ENCODE data around the gene GOPC. TPM values are rescaled to one million over a fixed set of nuclear protein-coding genes. Genes with fewer than 3 reads are reported as not detected.

Gene GOPC
- total RNA-seq, 1 donor from 2014 or later, result 45.8 TPM

- DNase-seq, result no peak
Observed at GRCh38 chr6:117595099-117595923, 7.0 kb downstream of the GOPC start.

DNA sequence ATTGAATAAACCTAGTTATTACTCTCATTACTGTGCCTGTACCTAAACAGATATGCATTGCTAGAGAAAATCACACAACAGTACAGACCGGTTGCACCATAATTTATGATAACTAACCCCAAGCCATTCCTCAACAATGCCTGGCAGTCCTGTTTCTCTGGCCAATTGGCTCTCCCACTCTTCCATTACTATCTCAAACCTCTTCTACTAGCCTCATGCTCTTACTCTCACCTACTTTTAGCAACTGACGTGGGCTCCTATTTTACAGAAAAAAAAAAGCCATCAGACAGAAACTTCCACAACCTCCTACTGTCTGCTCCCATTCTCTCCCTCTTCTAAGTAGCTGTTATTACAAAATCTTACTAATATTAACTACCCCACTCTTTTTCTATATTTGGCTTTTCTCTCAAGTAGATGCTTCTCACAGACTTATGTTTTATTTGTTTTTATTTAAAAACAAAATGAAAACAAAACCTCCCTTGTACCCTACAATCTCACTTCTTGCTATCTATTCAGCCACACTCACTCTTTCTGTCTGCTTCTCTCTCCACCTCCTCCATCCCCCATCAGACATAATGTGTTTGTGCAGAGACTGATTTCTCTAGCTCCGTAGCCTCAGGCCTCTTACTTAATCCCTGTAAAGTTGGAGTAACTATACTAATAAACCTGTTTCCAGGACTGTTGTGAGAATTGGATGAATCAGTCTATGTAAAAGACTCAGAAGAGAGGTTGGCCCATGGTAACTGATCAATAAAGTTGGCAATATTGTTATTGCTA is 9.1 kb downstream of the GOPC start:
- no peak for DNase-seq

DNA sequence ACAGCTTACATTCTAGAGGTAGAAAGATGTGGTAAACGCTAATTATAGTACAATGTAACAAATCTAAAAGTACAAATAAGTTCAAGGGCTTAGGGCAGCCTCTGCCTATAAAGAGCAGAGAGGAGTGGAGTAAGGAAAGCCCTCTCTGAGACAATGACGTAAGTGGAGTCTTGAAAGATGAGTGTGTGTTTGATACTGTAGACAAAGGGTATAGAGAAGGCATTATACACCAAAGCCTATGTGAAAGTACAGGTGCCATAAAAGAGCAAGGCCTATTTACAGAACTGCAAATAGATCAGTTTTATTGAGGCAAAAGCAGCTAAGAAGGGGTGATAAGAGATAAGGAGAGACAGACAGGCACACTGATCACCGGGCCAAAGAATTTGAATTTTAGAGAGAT is 10.9 kb downstream of the GOPC start:
- DNase-seq, result no peak

DNA sequence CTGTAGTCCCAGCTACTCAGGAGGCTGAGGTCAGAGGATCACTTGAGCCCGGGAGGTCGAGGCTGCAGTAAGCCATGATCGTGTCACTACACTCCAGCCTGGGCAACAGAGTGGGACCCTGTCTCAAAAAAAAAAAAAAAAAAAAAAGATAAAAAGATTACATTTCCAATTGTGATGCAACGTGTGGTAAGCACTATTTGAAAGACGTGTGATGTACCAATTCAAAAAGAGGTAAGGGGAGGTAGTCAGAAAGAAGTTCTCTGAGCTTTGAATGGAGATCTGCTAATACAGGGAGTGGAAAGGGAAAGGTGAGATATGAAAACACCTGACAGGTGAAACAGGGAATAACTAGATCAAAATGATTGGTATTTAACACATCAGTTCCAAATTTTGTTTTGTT is 11.9 kb downstream of the GOPC start:
- no peak for DNase-seq

DNA sequence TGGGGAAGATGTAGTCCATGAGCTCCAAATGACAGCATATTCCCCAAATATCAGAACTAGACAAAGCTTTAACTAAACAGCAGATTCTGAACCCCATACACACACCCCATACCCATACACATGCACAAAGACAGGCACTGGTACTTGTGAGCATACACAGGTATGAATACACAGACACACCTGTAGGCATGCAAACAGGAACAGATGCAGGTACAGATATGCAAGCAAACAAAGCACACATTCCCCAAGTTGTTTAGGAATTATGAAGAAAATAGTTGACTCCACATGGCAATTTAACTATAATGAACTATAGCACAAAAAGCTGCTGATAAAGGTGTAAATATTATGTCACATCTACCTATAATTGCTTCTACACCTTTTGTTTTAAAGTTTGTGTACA is 16.7 kb downstream of the GOPC start:
- DNase-seq, result no peak

DNA sequence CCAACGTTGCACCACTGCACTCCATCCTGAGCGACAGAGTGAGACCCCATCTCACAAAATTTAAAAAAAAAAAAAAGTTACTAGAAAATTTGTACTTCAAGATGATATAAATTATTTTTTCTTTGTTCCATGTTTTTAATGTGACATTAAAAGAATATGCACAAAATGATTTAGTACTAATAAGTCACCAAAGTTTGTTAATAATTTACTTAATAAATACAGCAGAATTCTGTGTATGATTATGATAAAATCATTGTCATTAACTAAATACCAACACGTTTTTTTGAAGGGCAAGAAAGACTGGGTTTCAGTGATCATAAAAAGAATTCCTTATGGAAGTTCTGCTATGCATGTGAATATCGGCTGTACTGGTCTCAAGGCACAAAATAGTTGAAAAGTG is 28.1 kb downstream of the GOPC start:
- DNase-seq, result no peak

GRCh38 chr6:117573006-117573680 is 29.2 kb downstream of the GOPC start:
- no peak for DNase-seq

DNA sequence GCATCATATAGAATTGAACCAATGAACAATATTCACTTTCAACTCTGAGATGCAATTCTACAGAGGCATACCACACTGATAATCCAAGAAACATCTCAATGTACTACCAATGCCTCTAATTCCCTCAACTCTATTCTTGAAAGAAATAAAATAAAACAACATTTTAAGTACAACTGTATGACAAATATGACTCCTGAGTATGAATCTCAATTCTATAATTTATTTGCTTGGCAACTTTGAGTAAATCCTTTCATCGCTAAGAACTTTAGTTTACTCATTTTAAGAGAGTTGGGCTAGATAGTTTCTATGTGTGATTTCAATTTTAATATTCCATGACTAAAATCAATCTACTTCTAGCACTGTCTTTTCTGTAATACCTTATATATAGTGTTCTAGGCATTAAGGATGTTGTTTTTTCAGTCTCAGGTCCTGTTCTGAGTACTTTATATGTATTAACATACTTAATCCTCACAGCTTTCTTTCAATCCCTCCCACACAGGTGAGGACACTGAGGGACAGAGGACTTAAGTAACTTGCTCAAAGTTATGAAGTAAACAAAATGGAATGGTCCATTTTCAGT is 33.4 kb downstream of the GOPC start:
- no peak for DNase-seq

- no peak for DNase-seq
Observed at GRCh38 chr6:117568247-117568646, 34.1 kb downstream of the GOPC start.

GRCh38 chr6:117564681-117565080 is 37.6 kb downstream of the GOPC start:
- peak; percentile 9 for DNase-seq

- no peak for DNase-seq
Observed at GRCh38 chr6:117561128-117561527, 41.2 kb downstream of the GOPC start.

- DNase-seq, result no peak
Observed at GRCh38 chr6:117559299-117559698, 43.0 kb downstream of the GOPC start.

GRCh38 chr6:117558818-117559217 is 43.5 kb downstream of the GOPC start:
- no peak for DNase-seq

DNA sequence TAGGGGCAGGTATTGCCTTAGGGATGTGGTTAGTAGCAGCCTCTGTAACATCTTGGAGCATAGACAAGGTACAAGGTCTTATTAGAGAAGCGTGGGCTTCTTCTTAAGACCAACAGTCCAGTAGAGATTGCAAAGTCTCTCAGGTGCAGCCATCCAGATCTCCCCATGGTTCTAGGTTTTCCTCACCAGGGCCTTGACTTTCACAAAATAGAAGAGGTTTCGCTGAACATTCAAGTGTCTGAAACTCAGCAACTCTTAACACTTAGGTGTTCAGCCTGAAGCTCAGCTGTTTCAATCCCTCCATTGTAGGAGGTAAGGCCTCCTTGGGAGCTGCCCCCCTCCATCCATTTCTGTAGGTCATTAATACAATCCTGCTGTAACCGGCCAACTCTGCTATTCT is 44.4 kb downstream of the GOPC start:
- DNase-seq, result no peak

GRCh38 chr6:117555882-117556498 is 46.3 kb downstream of the GOPC start:
- peak; percentile 29 for DNase-seq

DNA sequence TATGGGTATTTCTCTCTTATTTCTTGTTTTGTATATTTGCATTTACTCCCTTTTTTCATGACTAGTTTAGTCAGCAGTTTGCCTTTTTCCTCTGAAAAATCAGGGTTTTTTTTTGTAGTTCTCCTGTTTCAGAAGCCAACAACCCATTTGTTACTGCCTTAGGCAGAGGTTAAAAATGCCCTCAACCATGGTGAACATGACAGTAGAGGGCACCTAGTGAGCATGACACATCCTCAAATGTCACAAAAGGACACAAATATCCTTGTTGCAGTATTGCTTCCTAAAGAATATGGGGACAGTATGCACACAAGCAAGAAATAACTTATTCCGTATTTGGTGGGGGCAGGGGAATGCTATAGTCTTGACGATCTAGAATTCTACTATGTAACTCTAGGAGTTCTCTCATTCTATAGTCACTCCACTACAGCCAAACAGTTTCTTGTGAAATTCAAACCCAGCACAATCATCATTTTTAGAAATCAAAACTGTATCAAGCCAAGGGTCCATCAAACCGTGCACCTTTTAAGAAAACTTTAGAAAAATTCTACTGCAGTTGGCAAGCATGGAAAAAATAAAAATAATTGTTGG is 47.0 kb downstream of the GOPC start:
- no peak for DNase-seq

- DNase-seq, result no peak
Observed at GRCh38 chr6:117553142-117553541, 49.2 kb downstream of the GOPC start.

DNA sequence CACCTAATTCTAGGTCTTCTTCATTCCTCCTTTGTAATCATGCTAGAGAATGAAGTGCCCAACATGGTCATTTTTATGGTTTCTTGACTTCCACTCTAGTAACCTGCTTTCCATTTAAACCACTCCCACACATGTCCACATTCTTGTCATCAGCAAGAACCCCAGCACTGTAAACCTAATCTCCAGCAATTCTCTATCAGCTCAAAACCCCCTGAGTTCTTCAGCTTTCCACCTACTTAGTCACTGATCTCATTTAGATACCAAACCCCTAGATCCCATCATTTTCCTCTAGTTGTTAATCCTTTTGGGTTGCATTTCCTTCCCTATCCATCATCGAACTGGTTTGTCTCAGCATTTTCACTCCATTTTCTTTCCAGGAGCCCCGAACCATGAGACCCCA is 49.7 kb downstream of the GOPC start:
- no peak for DNase-seq

DNA sequence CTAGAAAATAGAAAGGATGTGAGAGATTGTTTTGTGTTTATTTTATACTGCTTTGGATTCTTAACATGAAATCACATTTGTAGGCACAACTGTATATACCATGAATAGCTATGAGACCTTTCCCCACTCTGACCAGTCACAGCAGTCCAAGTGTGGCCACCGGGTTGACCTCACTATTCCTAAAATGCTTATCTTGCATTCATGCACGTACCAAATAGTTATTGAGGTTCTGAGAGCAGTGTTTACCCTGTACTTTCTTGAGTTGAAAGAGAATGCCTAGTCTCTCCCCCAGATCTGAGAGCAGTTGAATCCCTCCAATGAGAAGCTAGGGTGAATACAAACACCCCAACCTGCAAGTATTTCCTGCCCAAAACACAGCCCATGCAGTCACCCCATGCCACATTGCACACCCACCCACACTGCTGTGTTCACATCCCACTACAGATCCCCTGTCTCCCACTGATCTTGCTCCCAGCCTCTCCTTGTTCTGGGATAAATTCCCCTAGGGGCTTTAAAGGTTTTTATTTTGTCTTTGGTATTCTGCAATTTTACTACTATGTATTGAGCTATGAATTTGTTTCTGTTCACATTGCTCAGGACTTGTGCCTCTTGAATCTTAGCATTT is 51.6 kb downstream of the GOPC start:
- DNase-seq, result no peak

DNA sequence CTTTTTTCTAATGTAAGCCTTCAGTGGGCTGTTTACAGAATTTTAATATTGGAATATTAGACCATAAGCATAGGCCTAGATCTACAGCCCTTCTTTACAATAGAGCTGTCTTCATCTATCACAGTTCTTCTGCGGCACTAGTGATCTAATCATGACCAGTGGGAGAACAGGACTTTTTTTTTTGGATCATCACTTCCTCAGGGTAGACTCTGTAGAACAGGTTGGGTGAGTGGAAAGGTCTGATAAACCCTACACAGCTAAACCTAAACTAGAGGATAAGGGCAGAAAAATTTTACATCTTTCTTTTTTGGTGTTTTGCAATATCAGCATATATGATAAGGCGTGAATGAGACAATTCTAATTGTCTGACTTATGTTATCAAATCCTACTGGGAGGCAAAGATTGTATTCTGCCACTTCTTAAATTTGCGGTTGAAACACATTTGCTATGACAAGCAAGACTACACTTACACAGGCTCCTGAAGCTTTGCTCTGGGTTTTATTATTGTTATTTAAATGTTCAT is 52.2 kb downstream of the GOPC start:
- DNase-seq, result no peak

GRCh38 chr6:117549611-117550010 is 52.7 kb downstream of the GOPC start:
- DNase-seq, result no peak
